Neuron (in vitro differentiated cells): ENCODE measurements around the gene NPAS3.

Source experiments
- H2AFZ ChIP-seq: one replicate; pipeline ENCODE4 v1.6.1; 2013; ENCODE audit warnings: low read depth, mild to moderate bottlenecking, inconsistent platforms, low read length, moderate library complexity
- H3K27me3 ChIP-seq: one replicate; pipeline ENCODE4 v1.6.1; 2013; ENCODE audit warnings: low read length; ENCODE audit not compliant: insufficient read depth
- H3K36me3 ChIP-seq: one replicate; pipeline ENCODE4 v1.6.1; 2013; ENCODE audit warnings: low read length; ENCODE audit not compliant: insufficient read depth
- H3K4me1 ChIP-seq: one replicate; pipeline ENCODE4 v1.6.1; 2013; ENCODE audit warnings: low read length; ENCODE audit not compliant: insufficient read depth
- H3K4me3 ChIP-seq: 2 replicates; pipeline ENCODE4 v1.5.1; 2013; ENCODE audit warnings: mild to moderate bottlenecking, low read length, moderate library complexity
- H3K9me3 ChIP-seq: one replicate; pipeline ENCODE4 v1.6.1; 2013; ENCODE audit warnings: low read length

NPAS3 gene

GRCh38 chr14:33188880-33189279 is 250.2 kb downstream of the NPAS3 start:
- Histone ChIP-seq H3K36me3 (no peaks in the 10 kb centered on the region), H3K9me3 (no peaks in the 10 kb centered on the region), H3K27me3 (no peaks in the 10 kb centered on the region), H3K4me1 (peaks cover 3% of the 10 kb centered on the region), H2AFZ (no peak overlapping the region), H3K4me3 (no peak overlapping the region)

- Histone ChIP-seq H3K27me3 (no peaks in the 10 kb centered on the region), H2AFZ (no peak overlapping the region), H3K9me3 (no peaks in the 10 kb centered on the region), H3K4me3 (no peak overlapping the region), H3K36me3 (peaks cover 7% of the 10 kb centered on the region), H3K4me1 (peaks cover 6% of the 10 kb centered on the region)
Measured at GRCh38 chr14:33191855-33192254, 253.2 kb downstream of the NPAS3 start.

GRCh38 chr14:33194551-33194950 is 255.9 kb downstream of the NPAS3 start:
- Histone ChIP-seq H3K36me3 (peaks cover 22% of the 10 kb centered on the region), H3K4me1 (peaks cover 2% of the 10 kb centered on the region), H3K27me3 (no peaks in the 10 kb centered on the region), H2AFZ (no peak overlapping the region), H3K9me3 (peaks cover 14% of the 10 kb centered on the region), H3K4me3 (no peak overlapping the region)

- Histone ChIP-seq H3K4me3 (no peak overlapping the region), H3K36me3 (peaks cover 22% of the 10 kb centered on the region), H3K27me3 (no peaks in the 10 kb centered on the region), H3K4me1 (peaks cover 6% of the 10 kb centered on the region), H2AFZ (no peak overlapping the region), H3K9me3 (peaks cover 14% of the 10 kb centered on the region)
Measured at GRCh38 chr14:33198684-33199083, 260.0 kb downstream of the NPAS3 start.

- no peak overlapping the region for H2AFZ ChIP-seq
Measured at GRCh38 chr14:33201116-33201515, 262.4 kb downstream of the NPAS3 start.

GRCh38 chr14:33206981-33207380 is 268.3 kb downstream of the NPAS3 start:
- no peak overlapping the region for H3K4me3 ChIP-seq
- H2AFZ ChIP-seq: no peak overlapping the region

More at GRCh38 chr14:33201116-33201515, 262.4 kb downstream of the NPAS3 start:
- no peaks in the 10 kb centered on the region for H3K27me3 ChIP-seq
- peaks cover 14% of the 10 kb centered on the region for H3K9me3 ChIP-seq
- H3K36me3 ChIP-seq: peaks cover 22% of the 10 kb centered on the region
- no peak overlapping the region for H3K4me3 ChIP-seq
- peaks cover 7% of the 10 kb centered on the region for H3K4me1 ChIP-seq

GRCh38 chr14:33207467-33208017 is 268.9 kb downstream of the NPAS3 start:
- Histone ChIP-seq H3K4me3 (no peak overlapping the region), H3K4me1 (peaks cover 38% of the 10 kb centered on the region), H2AFZ (no peak overlapping the region), H3K36me3 (no peaks in the 10 kb centered on the region), H3K27me3 (no peaks in the 10 kb centered on the region), H3K9me3 (no peaks in the 10 kb centered on the region)

More at GRCh38 chr14:33206981-33207380, 268.3 kb downstream of the NPAS3 start:
- peaks cover 36% of the 10 kb centered on the region for H3K4me1 ChIP-seq
- no peaks in the 10 kb centered on the region for H3K36me3 ChIP-seq
- H3K9me3 ChIP-seq: no peaks in the 10 kb centered on the region
- H3K27me3 ChIP-seq: no peaks in the 10 kb centered on the region

- Histone ChIP-seq H3K36me3 (peaks cover 7% of the 10 kb centered on the region), H3K27me3 (no peaks in the 10 kb centered on the region), H3K4me1 (peaks cover 38% of the 10 kb centered on the region), H3K9me3 (no peaks in the 10 kb centered on the region), H3K4me3 (no peak overlapping the region), H2AFZ (no peak overlapping the region)
Measured at GRCh38 chr14:33210311-33210710, 271.6 kb downstream of the NPAS3 start.

GRCh38 chr14:33218026-33218425 is 279.3 kb downstream of the NPAS3 start:
- H3K36me3 ChIP-seq: peaks cover 48% of the 10 kb centered on the region
- no peak overlapping the region for H2AFZ ChIP-seq
- H3K4me1 ChIP-seq: no peaks in the 10 kb centered on the region
- H3K27me3 ChIP-seq: no peaks in the 10 kb centered on the region
- no peaks in the 10 kb centered on the region for H3K9me3 ChIP-seq
- no peak overlapping the region for H3K4me3 ChIP-seq

GRCh38 chr14:33219957-33220356 is 281.3 kb downstream of the NPAS3 start:
- Histone ChIP-seq H3K9me3 (no peaks in the 10 kb centered on the region), H3K4me3 (no peak overlapping the region), H2AFZ (no peak overlapping the region), H3K4me1 (no peaks in the 10 kb centered on the region), H3K27me3 (no peaks in the 10 kb centered on the region), H3K36me3 (peaks cover 49% of the 10 kb centered on the region)

GRCh38 chr14:33229269-33229929 is 290.7 kb downstream of the NPAS3 start:
- no peaks in the 10 kb centered on the region for H3K9me3 ChIP-seq

GRCh38 chr14:33230021-33230420 is 291.3 kb downstream of the NPAS3 start:
- no peak overlapping the region for H3K4me3 ChIP-seq
- no peak overlapping the region for H2AFZ ChIP-seq
- no peaks in the 10 kb centered on the region for H3K36me3 ChIP-seq
- H3K9me3 ChIP-seq: no peaks in the 10 kb centered on the region
- H3K4me1 ChIP-seq: peaks cover 9% of the 10 kb centered on the region
- H3K27me3 ChIP-seq: no peaks in the 10 kb centered on the region

More at GRCh38 chr14:33229269-33229929, 290.7 kb downstream of the NPAS3 start:
- Histone ChIP-seq H2AFZ (no peak overlapping the region), H3K4me3 (no peak overlapping the region), H3K36me3 (no peaks in the 10 kb centered on the region), H3K4me1 (peaks cover 9% of the 10 kb centered on the region), H3K27me3 (no peaks in the 10 kb centered on the region)

GRCh38 chr14:33232031-33232430 is 293.4 kb downstream of the NPAS3 start:
- Histone ChIP-seq H3K9me3 (no peaks in the 10 kb centered on the region), H3K4me1 (peaks cover 9% of the 10 kb centered on the region), H2AFZ (no peak overlapping the region), H3K36me3 (no peaks in the 10 kb centered on the region), H3K4me3 (no peak overlapping the region), H3K27me3 (no peaks in the 10 kb centered on the region)
